ENCODE results near the gene EFCAB9.

The EFCAB9 gene

GRCh38 chr5:172160506-172160905, 33.5 kb upstream of the EFCAB9 start:
- TF ChIP-seq CTCF (conservative IDR thresholded peaks at IDR 0.05), result no peak
- H3K27ac ChIP-seq, result no peak overlapping the region

DNA sequence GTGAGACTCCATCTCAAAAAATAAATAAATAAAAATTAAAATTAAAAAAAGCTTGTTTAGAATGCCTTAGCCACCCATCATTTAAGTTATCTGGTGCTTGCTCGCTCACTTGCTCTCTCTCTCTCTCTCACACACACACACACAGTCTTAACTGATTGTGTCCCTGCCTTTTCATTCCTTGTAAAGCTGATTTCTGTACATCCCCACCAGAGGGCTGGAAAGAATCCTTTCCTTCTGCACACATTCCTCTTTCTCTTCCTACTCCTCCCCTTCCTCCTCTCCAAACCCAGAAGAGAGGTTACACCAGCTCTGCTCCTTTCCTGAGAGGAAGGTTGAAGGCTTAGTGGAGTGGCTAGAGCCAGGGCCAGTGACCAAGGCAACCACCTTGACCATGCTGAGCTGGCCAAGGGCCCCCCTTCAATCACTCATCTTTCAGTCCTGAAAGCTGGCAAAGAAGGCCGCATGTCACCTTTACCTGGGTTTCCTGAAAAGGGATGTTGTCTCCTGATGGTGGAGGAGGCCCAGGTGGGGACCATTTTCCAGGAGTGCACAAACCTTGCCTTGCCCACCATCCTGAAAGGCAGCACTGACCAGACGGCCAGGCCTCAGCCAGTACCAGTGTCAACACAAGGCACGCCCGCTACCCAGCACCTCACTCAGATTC, 31.5 kb upstream of the EFCAB9 start:
- TF ChIP-seq CTCF (conservative IDR thresholded peaks at IDR 0.05), result peak; percentile 24; the same call in 1 of the 2 replicates
- no peak overlapping the region for H3K27ac ChIP-seq

GRCh38 chr5:172162987-172163343, 31.0 kb upstream of the EFCAB9 start:
- TF ChIP-seq CTCF (conservative IDR thresholded peaks at IDR 0.05), result no peak

DNA sequence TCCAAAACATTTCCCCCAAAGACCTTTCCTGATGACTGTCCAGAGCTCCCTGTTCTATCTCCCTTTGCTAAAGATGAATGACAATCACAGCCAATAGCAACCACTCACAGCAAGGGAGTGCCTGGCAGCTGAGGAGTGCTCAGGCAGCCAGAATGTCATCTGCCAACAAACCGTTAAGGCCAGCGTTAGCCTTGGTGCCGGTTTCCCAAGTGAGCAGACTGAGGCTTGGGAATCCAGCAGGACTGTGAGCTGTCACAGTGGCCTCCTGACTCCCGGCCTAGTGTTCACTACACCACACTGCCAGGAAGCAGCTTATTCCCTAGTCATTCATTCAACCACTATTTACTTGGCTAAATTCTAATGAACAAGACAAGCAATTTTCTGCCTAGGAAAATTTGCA, 30.6 kb upstream of the EFCAB9 start:
- H3K27ac ChIP-seq, result no peak overlapping the region
- no peak for TF ChIP-seq CTCF (conservative IDR thresholded peaks at IDR 0.05)

More at GRCh38 chr5:172162987-172163343, 31.0 kb upstream of the EFCAB9 start:
- H3K27ac ChIP-seq, result no peak overlapping the region

- H3K27ac ChIP-seq, result no peak overlapping the region
- no peak for TF ChIP-seq CTCF (conservative IDR thresholded peaks at IDR 0.05)
These were observed 29.2 kb upstream of the EFCAB9 start for GRCh38 chr5:172164769-172165212.

- no peak for TF ChIP-seq CTCF (conservative IDR thresholded peaks at IDR 0.05)
- H3K27ac ChIP-seq, result no peak overlapping the region
These were observed 28.5 kb upstream of the EFCAB9 start for GRCh38 chr5:172165465-172165864.

DNA sequence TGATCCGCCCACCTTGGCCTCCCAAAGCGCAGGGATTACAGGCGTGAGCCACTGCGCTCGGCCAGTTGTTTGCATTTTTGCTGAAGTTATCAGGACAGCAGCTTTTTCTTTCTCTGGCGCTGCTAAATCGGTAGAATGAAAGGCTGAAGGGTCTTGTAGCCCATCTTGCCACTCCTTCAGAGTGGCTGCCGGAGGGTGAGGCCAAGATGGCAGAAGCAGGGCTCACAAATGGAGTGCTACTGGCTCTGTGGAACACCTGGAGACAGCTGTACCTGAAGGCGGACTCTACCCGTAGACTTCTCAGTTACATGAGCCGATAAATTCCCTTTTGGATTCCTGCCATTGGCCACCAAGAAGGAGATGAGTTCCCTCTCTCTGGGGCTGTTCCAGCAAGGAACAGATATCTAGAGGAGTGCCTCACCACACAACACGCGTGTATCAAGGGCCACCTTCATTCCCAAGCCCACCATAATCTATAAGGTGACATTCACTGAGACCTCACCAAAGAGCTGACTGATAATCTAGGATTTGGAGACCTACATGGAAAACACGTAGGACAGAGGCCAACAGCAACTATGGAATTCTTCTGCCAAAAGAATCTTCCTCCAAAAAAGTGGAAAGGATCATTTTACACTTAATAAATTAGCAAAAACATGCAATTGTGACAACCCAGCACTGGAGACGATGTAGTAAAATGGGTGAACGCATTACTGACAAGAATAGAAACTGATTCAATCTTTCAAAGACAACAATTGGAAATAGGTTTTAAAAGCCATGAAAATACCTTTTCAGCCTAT, 27.7 kb upstream of the EFCAB9 start:
- no peak for TF ChIP-seq CTCF (conservative IDR thresholded peaks at IDR 0.05)

More for the DNA sequence above, 27.7 kb upstream of the EFCAB9 start:
- H3K27ac ChIP-seq, result no peak overlapping the region

Data from VCaP (cell line).